Liver (tissue), 3 donors: Measurements from ENCODE around the gene MAP3K15.
"Not testable (repeated sequence)": the region's sequence is repeated elsewhere in the genome, so short reads cannot be mapped to it uniquely, and the experiment has no call there.

Experiments
- ATF3 ChIP-seq: IDR thresholded peaks from 2 replicates; pipeline ENCODE4 v1.6.1; 2016; ENCODE audit warnings: antibody characterized with exemption
- CTCF ChIP-seq: fragments of 150-350 bp; IDR thresholded peaks from 2 replicates; pipeline ENCODE4 v1.5.1; 2017; ENCODE audit warnings: improper control_type of control experiment, low read depth, low read length; ENCODE audit not compliant: missing input control
- GABPA ChIP-seq, 2 donors: IDR thresholded peaks in 1 of 2; conservative IDR thresholded peaks in 1 of 2; 2 replicates each; pipeline ENCODE4 v1.6.1; 2016; ENCODE audit warnings: antibody characterized with exemption in 2 of 2, mild to moderate bottlenecking in 1 of 2, moderate library complexity in 1 of 2
- NR2F2 ChIP-seq: IDR thresholded peaks from 2 replicates; pipeline ENCODE4 v1.6.1; 2016; ENCODE audit warnings: antibody characterized with exemption
- RAD21 ChIP-seq, 2 donors: IDR thresholded peaks; 2 replicates each; pipeline ENCODE4 v1.6.1; 2016; ENCODE audit warnings: antibody characterized with exemption in 2 of 2, mild to moderate bottlenecking in 2 of 2
- REST ChIP-seq: IDR thresholded peaks from 2 replicates; pipeline ENCODE4 v1.6.1; 2016; ENCODE audit warnings: antibody characterized with exemption, mild to moderate bottlenecking
- donor health status: healthy.
- donor health status: healthy.

- TF ChIP-seq CTCF; ATF3; RAD21 (IDR thresholded peaks at IDR 0.05); REST; GABPA (IDR thresholded peaks at IDR 0.05 in 1 of 2, conservative IDR thresholded peaks at IDR 0.05 in 1 of 2); NR2F2: not testable (repeated sequence)
Measured at GRCh38 chrX:19468383-19468782, 46.9 kb downstream of the MAP3K15 start.
